ENCODE results near the gene ERBB4.

Gene ERBB4

GRCh38 chr2:211473116-211473515 lies 1065.5 kb downstream of the ERBB4 start:
- in situ Hi-C loops (cut with HindIII; ENCODE audit: low pct_unique_long_range_greater_than_20kb, low sequenced_read_pairs): no loop called here
- peak in 1 of 2 experiments; percentile 87 for DNase-seq (ENCODE audit: low read depth in 1 of 2, low spot score in 1 of 2)
- peak; percentile 76; the same call in 1 of the 2 replicates for TF ChIP-seq JUND (IDR thresholded peaks at IDR 0.05; ENCODE audit: low read depth)

GRCh38 chr2:211469664-211470059 lies 1068.9 kb downstream of the ERBB4 start:
- TF ChIP-seq JUND (IDR thresholded peaks at IDR 0.05; ENCODE audit: low read depth): no peak
- in situ Hi-C loops (cut with HindIII; ENCODE audit: low pct_unique_long_range_greater_than_20kb, low sequenced_read_pairs): no loop called here
- no peak for DNase-seq (ENCODE audit: low read depth in 1 of 2, low spot score in 1 of 2)

- DNase-seq (ENCODE audit: low read depth in 1 of 2, low spot score in 1 of 2): peak in 1 of 2 experiments; percentile 63
- in situ Hi-C loops (cut with HindIII; ENCODE audit: low pct_unique_long_range_greater_than_20kb, low sequenced_read_pairs): no loop called here
- no peak for TF ChIP-seq JUND (IDR thresholded peaks at IDR 0.05; ENCODE audit: low read depth)
Measured at GRCh38 chr2:211468877-211469663, 1069.5 kb downstream of the ERBB4 start.

GRCh38 chr2:211468217-211468616 lies 1070.4 kb downstream of the ERBB4 start:
- no peak for DNase-seq (ENCODE audit: low read depth in 1 of 2, low spot score in 1 of 2)
- no peak for TF ChIP-seq JUND (IDR thresholded peaks at IDR 0.05; ENCODE audit: low read depth)
- in situ Hi-C loops (cut with HindIII; ENCODE audit: low pct_unique_long_range_greater_than_20kb, low sequenced_read_pairs): no loop called here

GRCh38 chr2:211463397-211463796 lies 1075.2 kb downstream of the ERBB4 start:
- DNase-seq (ENCODE audit: low read depth in 1 of 2, low spot score in 1 of 2): no peak
- no peak for TF ChIP-seq JUND (IDR thresholded peaks at IDR 0.05; ENCODE audit: low read depth)
- in situ Hi-C loops (cut with HindIII; ENCODE audit: low pct_unique_long_range_greater_than_20kb, low sequenced_read_pairs): no loop called here

- in situ Hi-C loops (cut with HindIII; ENCODE audit: low pct_unique_long_range_greater_than_20kb, low sequenced_read_pairs): no loop called here
Measured at GRCh38 chr2:211458974-211459373, 1079.6 kb downstream of the ERBB4 start.

GRCh38 chr2:211457325-211457724 lies 1081.3 kb downstream of the ERBB4 start:
- no peak for DNase-seq (ENCODE audit: low read depth in 1 of 2, low spot score in 1 of 2)
- in situ Hi-C loops (cut with HindIII; ENCODE audit: low pct_unique_long_range_greater_than_20kb, low sequenced_read_pairs): no loop called here
- no peak for TF ChIP-seq JUND (IDR thresholded peaks at IDR 0.05; ENCODE audit: low read depth)

More at GRCh38 chr2:211458974-211459373, 1079.6 kb downstream of the ERBB4 start:
- no peak for TF ChIP-seq JUND (IDR thresholded peaks at IDR 0.05; ENCODE audit: low read depth)
- no peak for DNase-seq (ENCODE audit: low read depth in 1 of 2, low spot score in 1 of 2)

GRCh38 chr2:211455216-211455841 lies 1083.3 kb downstream of the ERBB4 start:
- DNase-seq (ENCODE audit: low read depth in 1 of 2, low spot score in 1 of 2): peak in 1 of 2 experiments; percentile 71
- in situ Hi-C loops (cut with HindIII; ENCODE audit: low pct_unique_long_range_greater_than_20kb, low sequenced_read_pairs): no loop called here
- no peak for TF ChIP-seq JUND (IDR thresholded peaks at IDR 0.05; ENCODE audit: low read depth)

GRCh38 chr2:211454679-211455078 lies 1083.9 kb downstream of the ERBB4 start:
- no peak for TF ChIP-seq JUND (IDR thresholded peaks at IDR 0.05; ENCODE audit: low read depth)
- DNase-seq (ENCODE audit: low read depth in 1 of 2, low spot score in 1 of 2): no peak
- in situ Hi-C loops (cut with HindIII; ENCODE audit: low pct_unique_long_range_greater_than_20kb, low sequenced_read_pairs): no loop called here

- no peak for DNase-seq (ENCODE audit: low read depth in 1 of 2, low spot score in 1 of 2)
- no peak for TF ChIP-seq JUND (IDR thresholded peaks at IDR 0.05; ENCODE audit: low read depth)
- in situ Hi-C loops (cut with HindIII; ENCODE audit: low pct_unique_long_range_greater_than_20kb, low sequenced_read_pairs): no loop called here
Measured at GRCh38 chr2:211453311-211453887, 1085.2 kb downstream of the ERBB4 start.

- DNase-seq (ENCODE audit: low read depth in 1 of 2, low spot score in 1 of 2): no peak
- no peak for TF ChIP-seq JUND (IDR thresholded peaks at IDR 0.05; ENCODE audit: low read depth)
- in situ Hi-C loops (cut with HindIII; ENCODE audit: low pct_unique_long_range_greater_than_20kb, low sequenced_read_pairs): no loop called here
Measured at GRCh38 chr2:211451642-211452041, 1087.0 kb downstream of the ERBB4 start.

GRCh38 chr2:211449819-211450218 lies 1088.8 kb downstream of the ERBB4 start:
- TF ChIP-seq JUND (IDR thresholded peaks at IDR 0.05; ENCODE audit: low read depth): no peak
- in situ Hi-C loops (cut with HindIII; ENCODE audit: low pct_unique_long_range_greater_than_20kb, low sequenced_read_pairs): no loop called here
- DNase-seq (ENCODE audit: low read depth in 1 of 2, low spot score in 1 of 2): no peak

- TF ChIP-seq JUND (IDR thresholded peaks at IDR 0.05; ENCODE audit: low read depth): no peak
- no peak for DNase-seq (ENCODE audit: low read depth in 1 of 2, low spot score in 1 of 2)
- in situ Hi-C loops (cut with HindIII; ENCODE audit: low pct_unique_long_range_greater_than_20kb, low sequenced_read_pairs): no loop called here
Measured at GRCh38 chr2:211447548-211447947, 1091.1 kb downstream of the ERBB4 start.
